ENCODE measurements around the gene NEK3. TPM values are rescaled to one million over a fixed set of nuclear protein-coding genes. Genes with fewer than 3 reads are reported as not detected.
"Not testable (repeated sequence)": the region's sequence is repeated elsewhere in the genome, so short reads cannot be mapped to it uniquely, and the experiment has no call there.

Gene NEK3
- total RNA-seq, 1 donor from 2014 or later = 11.7 TPM

DNA sequence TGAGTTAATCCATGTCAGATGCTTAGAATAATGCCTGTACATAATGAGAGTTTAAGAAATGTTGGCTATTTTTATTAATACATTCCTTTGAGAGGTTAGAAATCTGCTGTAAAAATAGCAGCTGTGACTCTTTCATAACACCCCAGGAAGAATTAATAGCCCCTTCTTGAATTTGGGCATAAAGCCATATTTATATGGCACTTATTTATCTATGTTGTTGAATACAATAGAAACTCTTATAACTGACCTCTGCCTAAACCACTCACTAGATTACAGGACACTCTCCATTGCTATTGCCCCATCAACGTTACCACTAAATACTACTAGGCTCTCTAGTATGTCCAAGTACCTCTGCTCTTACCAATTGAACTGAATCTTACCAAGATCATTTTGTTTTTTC, 46.8 kb downstream of the NEK3 start:
- intact Hi-C loops (cut with DNase I) = no loop called here
- ATAC-seq (no peak), DNase-seq (no peak)
- Histone ChIP-seq H3K4me1 (no peaks in the 10 kb centered on the region), H3K36me3 (no peaks in the 10 kb centered on the region), H3K27ac (no peak overlapping the region), H3K4me3 (no peak overlapping the region), H3K27me3 (no peaks in the 10 kb centered on the region), H3K9me3 (no peaks in the 10 kb centered on the region)
- TF ChIP-seq, protein P1, sequence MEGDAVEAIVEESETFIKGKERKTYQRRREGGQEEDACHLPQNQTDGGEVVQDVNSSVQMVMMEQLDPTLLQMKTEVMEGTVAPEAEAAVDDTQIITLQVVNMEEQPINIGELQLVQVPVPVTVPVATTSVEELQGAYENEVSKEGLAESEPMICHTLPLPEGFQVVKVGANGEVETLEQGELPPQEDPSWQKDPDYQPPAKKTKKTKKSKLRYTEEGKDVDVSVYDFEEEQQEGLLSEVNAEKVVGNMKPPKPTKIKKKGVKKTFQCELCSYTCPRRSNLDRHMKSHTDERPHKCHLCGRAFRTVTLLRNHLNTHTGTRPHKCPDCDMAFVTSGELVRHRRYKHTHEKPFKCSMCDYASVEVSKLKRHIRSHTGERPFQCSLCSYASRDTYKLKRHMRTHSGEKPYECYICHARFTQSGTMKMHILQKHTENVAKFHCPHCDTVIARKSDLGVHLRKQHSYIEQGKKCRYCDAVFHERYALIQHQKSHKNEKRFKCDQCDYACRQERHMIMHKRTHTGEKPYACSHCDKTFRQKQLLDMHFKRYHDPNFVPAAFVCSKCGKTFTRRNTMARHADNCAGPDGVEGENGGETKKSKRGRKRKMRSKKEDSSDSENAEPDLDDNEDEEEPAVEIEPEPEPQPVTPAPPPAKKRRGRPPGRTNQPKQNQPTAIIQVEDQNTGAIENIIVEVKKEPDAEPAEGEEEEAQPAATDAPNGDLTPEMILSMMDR (IDR thresholded peaks at IDR 0.05) = no peak

DNA sequence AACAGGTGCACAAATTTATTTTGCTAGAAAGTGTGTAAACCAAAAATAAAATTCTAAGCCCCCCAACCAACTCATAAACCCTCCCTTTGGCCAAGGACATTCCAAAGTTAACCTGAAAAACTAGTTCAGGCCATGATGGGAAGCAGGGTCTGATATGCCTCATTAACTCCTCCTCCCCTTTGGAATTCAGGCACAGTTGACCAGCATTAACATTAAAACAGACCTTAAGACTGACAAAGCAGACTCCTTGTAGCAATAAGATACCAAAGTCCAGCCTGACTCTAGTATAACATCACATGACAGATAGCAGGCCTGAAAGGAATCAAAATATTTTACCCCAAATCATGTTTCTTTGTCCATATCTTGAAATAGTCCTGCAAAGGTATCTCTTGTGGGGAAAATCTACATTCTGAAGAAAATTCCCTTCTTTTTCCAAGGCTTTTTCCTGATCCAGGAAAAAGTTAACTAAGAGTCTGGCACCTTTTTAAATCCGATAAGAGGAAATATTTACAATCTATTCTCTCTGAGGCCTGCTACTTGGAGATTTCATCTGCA, 50.2 kb downstream of the NEK3 start:
- H3K4me1 ChIP-seq = no peaks in the 10 kb centered on the region
- no peak for DNase-seq
- H3K4me3 ChIP-seq = no peak overlapping the region
- no peaks in the 10 kb centered on the region for H3K27me3 ChIP-seq
- TF ChIP-seq, protein P1 (IDR thresholded peaks at IDR 0.05) = no peak
- H3K9me3 ChIP-seq = no peaks in the 10 kb centered on the region
- ATAC-seq = no peak
- no peak overlapping the region for H3K27ac ChIP-seq
- no peaks in the 10 kb centered on the region for H3K36me3 ChIP-seq
- intact Hi-C loops (cut with DNase I) = no loop called here

DNA sequence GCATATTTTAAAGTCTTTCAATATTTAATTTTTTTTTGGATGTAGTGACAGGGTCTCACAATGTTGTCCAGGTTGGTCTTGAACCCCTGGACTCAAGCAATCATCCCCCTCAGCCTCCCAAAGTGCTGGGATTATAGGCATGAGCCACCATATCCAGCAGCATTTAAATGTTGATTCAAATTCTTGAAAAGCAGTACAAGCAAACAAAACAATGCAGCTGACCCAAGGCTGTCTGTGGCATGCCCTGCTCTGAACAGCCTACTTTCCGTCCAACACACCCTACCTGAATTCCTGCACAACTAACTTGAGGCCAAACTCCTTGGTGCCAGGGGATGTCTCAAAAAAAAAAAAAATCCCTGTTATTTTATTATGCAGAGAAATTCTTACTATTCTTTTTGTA, 53.6 kb downstream of the NEK3 start:
- H3K9me3 ChIP-seq = no peaks in the 10 kb centered on the region
- no peak for DNase-seq
- H3K4me1 ChIP-seq = no peaks in the 10 kb centered on the region
- no peak overlapping the region for H3K4me3 ChIP-seq
- no peak for ATAC-seq
- H3K27me3 ChIP-seq = no peaks in the 10 kb centered on the region
- TF ChIP-seq, protein P1 (IDR thresholded peaks at IDR 0.05) = no peak
- intact Hi-C loops (cut with DNase I) = no loop called here
- no peaks in the 10 kb centered on the region for H3K36me3 ChIP-seq
- H3K27ac ChIP-seq = no peak overlapping the region

DNA sequence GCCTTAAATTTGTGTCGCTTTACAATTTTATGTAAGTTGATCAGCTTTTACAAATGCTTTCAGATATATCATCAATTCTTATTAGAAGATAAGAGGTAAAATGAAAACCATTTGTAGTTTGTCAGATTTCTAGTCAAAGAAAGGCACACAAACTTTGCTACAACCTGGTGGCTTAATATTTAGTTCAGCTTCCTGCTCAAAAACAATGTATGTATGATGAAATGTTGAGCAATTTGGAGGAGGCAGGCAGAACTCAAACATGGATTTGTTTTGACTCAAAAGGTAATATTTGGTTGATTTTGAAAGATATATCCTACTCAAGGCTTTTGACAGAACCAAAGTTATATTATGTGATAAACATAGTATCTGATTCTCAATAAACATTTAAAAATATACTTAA, 54.8 kb downstream of the NEK3 start:
- H3K27ac ChIP-seq = no peak overlapping the region
- H3K9me3 ChIP-seq = no peaks in the 10 kb centered on the region
- H3K4me1 ChIP-seq = no peaks in the 10 kb centered on the region
- DNase-seq (no peak), ATAC-seq (no peak)
- intact Hi-C loops (cut with DNase I) = no loop called here
- TF ChIP-seq, protein P1 (IDR thresholded peaks at IDR 0.05) = no peak
- H3K36me3 ChIP-seq = no peaks in the 10 kb centered on the region
- H3K27me3 ChIP-seq = no peaks in the 10 kb centered on the region
- H3K4me3 ChIP-seq = no peak overlapping the region

DNA sequence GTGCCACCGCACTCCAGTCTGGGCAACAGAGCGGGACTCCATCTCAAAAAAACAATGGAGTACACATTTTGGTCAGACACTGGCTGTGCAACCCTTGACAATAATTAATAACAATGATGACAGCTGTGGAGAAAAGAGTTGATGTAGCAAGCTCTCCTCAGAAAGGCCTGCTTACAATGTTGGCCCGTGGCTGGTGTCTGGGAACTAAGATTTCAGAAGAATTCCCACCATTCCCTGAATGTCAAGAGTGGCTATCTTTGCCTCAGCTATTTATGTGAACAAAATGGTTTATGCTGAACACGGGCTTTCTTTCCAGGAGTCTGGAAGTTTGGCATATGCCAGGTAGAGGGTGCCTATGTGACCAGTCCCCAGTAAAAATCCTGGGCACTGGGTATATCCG, 56.0 kb downstream of the NEK3 start:
- no peak for ATAC-seq
- H3K4me1 ChIP-seq = no peaks in the 10 kb centered on the region
- H3K27me3 ChIP-seq = no peaks in the 10 kb centered on the region
- no peak overlapping the region for H3K27ac ChIP-seq
- no peak for DNase-seq
- H3K4me3 ChIP-seq = no peak overlapping the region
- intact Hi-C loops (cut with DNase I) = no loop called here
- no peaks in the 10 kb centered on the region for H3K36me3 ChIP-seq
- TF ChIP-seq, protein P1 (IDR thresholded peaks at IDR 0.05) = no peak
- no peaks in the 10 kb centered on the region for H3K9me3 ChIP-seq

DNA sequence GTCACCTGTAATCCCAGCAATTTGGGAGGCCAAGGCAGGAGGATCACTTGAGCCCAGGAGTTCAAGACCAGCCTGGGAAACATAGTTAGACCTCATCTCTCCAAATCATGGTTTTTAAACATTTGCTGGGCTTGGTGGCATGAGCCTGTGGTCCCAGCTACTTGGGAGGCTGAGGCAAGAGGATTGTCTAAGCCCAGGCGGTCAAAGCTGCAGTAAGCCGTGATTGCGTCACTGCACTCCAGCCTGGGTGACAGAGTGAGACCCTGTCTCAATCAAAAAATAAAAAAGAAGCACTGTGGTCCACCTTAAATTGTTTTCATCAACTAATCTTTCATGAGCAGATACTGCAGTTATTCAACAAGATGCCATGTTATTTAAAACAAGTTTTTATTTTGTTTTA, 57.0 kb downstream of the NEK3 start:
- DNase-seq; intact Hi-C loops (cut with DNase I); H3K9me3 ChIP-seq; H3K27me3 ChIP-seq; ATAC-seq; H3K4me1 ChIP-seq; H3K4me3 ChIP-seq; H3K27ac ChIP-seq; H3K36me3 ChIP-seq: not testable (repeated sequence)

Measured in upper lobe of right lung (tissue), 1 donor.